Chondrocyte (in vitro differentiated cells): ENCODE results near the gene SMS. TPM values are rescaled to one million over a fixed set of nuclear protein-coding genes. Genes with fewer than 3 reads are reported as not detected.
"Not testable (repeated sequence)": the region's sequence is repeated elsewhere in the genome, so short reads cannot be mapped to it uniquely, and the experiment has no call there.

ENCODE experiments used
- DNase-seq: peaks from one replicate; pipeline ENCODE4 v3.0.0; 2021; ENCODE audit warnings: mixed read lengths, low spot score
- H3K27ac Mint-ChIP-seq: one replicate; pipeline ENCODE4 v1.8.0; 2021; ENCODE audit warnings: mild to moderate bottlenecking, moderate library complexity, mixed read lengths; ENCODE audit not compliant: unreplicated experiment
- H3K27me3 Mint-ChIP-seq: 2 replicates; pipeline ENCODE4 v1.8.0; 2021; ENCODE audit warnings: low read depth, mixed read lengths
- H3K36me3 Mint-ChIP-seq: 2 replicates; pipeline ENCODE4 v1.8.0; 2021; ENCODE audit warnings: low read depth, mixed read lengths
- H3K4me1 Mint-ChIP-seq: 2 replicates; pipeline ENCODE4 v1.8.0; 2021; ENCODE audit warnings: low read depth, mild to moderate bottlenecking, mixed read lengths
- H3K4me3 Mint-ChIP-seq: one replicate; pipeline ENCODE4 v1.8.0; 2021; ENCODE audit warnings: mild to moderate bottlenecking, moderate library complexity, mixed read lengths; ENCODE audit not compliant: unreplicated experiment
- H3K9me3 Mint-ChIP-seq: 2 replicates; pipeline ENCODE4 v1.8.0; 2021; ENCODE audit warnings: low read depth, mixed read lengths
- CTCF ChIP-seq: fragments of 200-600 bp; sonication (generic); IDR thresholded peaks from 2 replicates; pipeline ENCODE4 v1.5.0; 2021; ENCODE audit warnings: antibody characterized with exemption, mild to moderate bottlenecking, moderate library complexity
- total RNA-seq: library from RNA; stranded (reverse); gene quantifications from 3 replicates; pipeline ENCODE4 v1.2.1, GENCODE V29; 2021

Gene SMS
- total RNA-seq, 1 donor from 2014 or later, result 131 TPM

- Mint-ChIP-seq H3K36me3 (no peaks in the 10 kb centered on the region), H3K27ac (peak overlapping the region; percentile 62), H3K9me3 (no peaks in the 10 kb centered on the region), H3K27me3 (no peaks in the 10 kb centered on the region), H3K4me1 (peaks cover 81% of the 10 kb centered on the region), H3K4me3 (no peak overlapping the region)
- DNase-seq, result no peak
- TF ChIP-seq CTCF, result no peak
Measured at GRCh38 chrX:21948897-21949578, 8.5 kb downstream of the SMS start.

GRCh38 chrX:21949689-21950088 lies 9.2 kb downstream of the SMS start:
- Mint-ChIP-seq H3K27me3 (no peaks in the 10 kb centered on the region), H3K4me3 (no peak overlapping the region), H3K27ac (peak overlapping the region; percentile 27), H3K36me3 (no peaks in the 10 kb centered on the region), H3K4me1 (peaks cover 81% of the 10 kb centered on the region), H3K9me3 (no peaks in the 10 kb centered on the region)
- no peak for DNase-seq
- TF ChIP-seq CTCF, result no peak

GRCh38 chrX:21950557-21950956 lies 10.0 kb downstream of the SMS start:
- not testable (repeated sequence) for H3K27ac Mint-ChIP-seq, H3K9me3 Mint-ChIP-seq, H3K4me3 Mint-ChIP-seq, H3K27me3 Mint-ChIP-seq, H3K36me3 Mint-ChIP-seq, DNase-seq
- peaks cover 84% of the 10 kb centered on the region for H3K4me1 Mint-ChIP-seq

GRCh38 chrX:21952624-21953023 lies 12.1 kb downstream of the SMS start:
- H3K27ac Mint-ChIP-seq, result no peak overlapping the region
- no peak for TF ChIP-seq CTCF

GRCh38 chrX:21953195-21953830 lies 12.8 kb downstream of the SMS start:
- not testable (repeated sequence) for DNase-seq, H3K4me3 Mint-ChIP-seq, H3K36me3 Mint-ChIP-seq, H3K9me3 Mint-ChIP-seq, H3K27me3 Mint-ChIP-seq
- Mint-ChIP-seq H3K27ac (peak overlapping the region; percentile 63), H3K4me1 (peaks cover 64% of the 10 kb centered on the region)

More at GRCh38 chrX:21952624-21953023, 12.1 kb downstream of the SMS start:
- Mint-ChIP-seq H3K27me3 (no peaks in the 10 kb centered on the region), H3K4me3 (no peak overlapping the region), H3K36me3 (no peaks in the 10 kb centered on the region), H3K9me3 (no peaks in the 10 kb centered on the region), H3K4me1 (peaks cover 71% of the 10 kb centered on the region)
- no peak for DNase-seq

DNA sequence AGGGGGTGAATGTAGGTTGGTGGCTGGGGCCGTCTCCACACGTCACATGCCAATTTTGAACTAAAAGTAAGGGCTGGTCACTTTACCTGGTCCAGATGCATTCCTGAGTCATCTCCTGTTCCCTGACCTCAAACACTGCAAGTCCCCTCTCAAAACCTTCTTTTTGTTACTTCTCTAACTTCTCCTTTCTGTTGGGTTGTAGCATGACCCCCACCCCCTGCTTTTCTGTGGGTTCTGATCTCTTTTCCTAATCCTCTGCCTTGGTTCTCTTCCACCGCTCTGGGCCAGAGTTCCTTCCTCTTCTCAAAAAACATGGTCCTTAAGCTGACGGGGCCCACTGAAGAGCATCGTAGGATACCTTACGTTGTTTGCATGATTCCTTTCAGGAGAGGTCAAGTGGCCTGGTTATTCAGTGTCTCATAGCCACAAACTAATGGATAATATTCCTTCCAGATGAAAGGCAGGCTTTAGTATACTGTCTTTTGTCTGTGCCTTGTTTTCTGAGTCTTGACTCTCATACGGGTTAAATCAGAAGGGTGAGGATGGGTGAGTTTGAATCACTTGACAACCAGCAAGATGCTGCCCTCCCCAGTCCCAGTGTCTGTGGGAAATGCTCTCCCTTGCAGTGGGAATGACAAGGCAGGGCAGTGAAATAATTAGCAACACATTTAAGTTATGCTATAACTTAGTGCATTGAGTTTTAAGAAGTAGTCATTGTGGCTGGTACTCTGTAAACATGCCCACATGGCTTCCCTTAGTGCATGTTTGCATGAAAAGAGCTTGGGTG lies 15.1 kb downstream of the SMS start:
- no peak for DNase-seq
- Mint-ChIP-seq H3K9me3 (no peaks in the 10 kb centered on the region), H3K36me3 (no peaks in the 10 kb centered on the region), H3K4me3 (no peak overlapping the region), H3K27ac (peak overlapping the region; percentile 10), H3K4me1 (peaks cover 59% of the 10 kb centered on the region), H3K27me3 (no peaks in the 10 kb centered on the region)
- no peak for TF ChIP-seq CTCF
